NB4 (cell line): Measurements from ENCODE around the gene MACO1.

Source experiments
- DNase-seq: peaks from one replicate; pipeline ENCODE4 v3.0.0; 2010; ENCODE audit warnings: low read depth
- H3K4me3 ChIP-seq: one replicate; pipeline ENCODE4 v1.5.1; 2011; ENCODE audit warnings: mild to moderate bottlenecking, low read depth, low read length, moderate library complexity
- CTCF ChIP-seq: IDR thresholded peaks from one replicate; pipeline ENCODE4 v1.5.1; 2012; ENCODE audit warnings: low read depth, low read length
- MAX ChIP-seq: IDR thresholded peaks from 2 replicates; pipeline ENCODE4 v1.6.1; 2011; ENCODE audit warnings: low read depth, low read length
- MYC ChIP-seq: IDR thresholded peaks from 2 replicates; pipeline ENCODE4 v1.6.1; 2011; ENCODE audit warnings: low read depth, low read length
- POLR2A ChIP-seq: IDR thresholded peaks from 2 replicates; pipeline ENCODE4 v1.6.1; 2011; ENCODE audit warnings: mild to moderate bottlenecking; ENCODE audit not compliant: insufficient read length; ENCODE audit errors: extremely low read depth

MACO1 gene

DNA sequence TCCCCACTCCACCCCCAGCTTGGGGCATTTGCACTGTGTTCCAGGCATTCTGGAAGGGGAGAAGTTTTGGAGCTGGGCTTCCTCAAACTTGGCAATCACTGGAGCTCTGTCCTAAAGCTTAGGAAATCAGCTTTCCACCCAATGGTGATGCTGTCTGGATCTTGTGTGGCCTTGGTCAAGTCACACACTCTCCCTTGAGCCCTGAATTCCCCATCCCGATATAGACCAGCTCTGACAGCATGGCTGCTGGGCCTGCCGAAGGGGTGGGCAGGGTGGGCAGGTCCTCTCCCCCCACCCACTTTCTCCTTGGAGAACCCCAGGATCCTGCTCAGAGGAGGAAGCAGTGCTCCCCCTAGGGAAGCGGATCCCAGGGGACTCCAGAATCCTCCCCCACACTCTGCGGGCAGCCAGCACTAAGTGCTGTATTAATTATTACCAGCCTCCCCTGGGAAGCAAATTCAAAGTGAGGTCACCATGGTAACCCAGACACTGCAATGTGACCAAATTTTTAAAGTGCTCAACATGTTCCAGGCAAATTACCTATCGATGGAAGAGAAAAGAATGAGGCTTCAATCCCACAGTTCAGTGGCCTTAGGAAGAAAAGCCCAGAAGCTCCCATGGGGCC, 91.4 kb downstream of the MACO1 start:
- no peak for DNase-seq
- H3K4me3 ChIP-seq = no peak overlapping the region
- TF ChIP-seq MAX (no peak), CTCF (no peak), POLR2A (no peak)

DNA sequence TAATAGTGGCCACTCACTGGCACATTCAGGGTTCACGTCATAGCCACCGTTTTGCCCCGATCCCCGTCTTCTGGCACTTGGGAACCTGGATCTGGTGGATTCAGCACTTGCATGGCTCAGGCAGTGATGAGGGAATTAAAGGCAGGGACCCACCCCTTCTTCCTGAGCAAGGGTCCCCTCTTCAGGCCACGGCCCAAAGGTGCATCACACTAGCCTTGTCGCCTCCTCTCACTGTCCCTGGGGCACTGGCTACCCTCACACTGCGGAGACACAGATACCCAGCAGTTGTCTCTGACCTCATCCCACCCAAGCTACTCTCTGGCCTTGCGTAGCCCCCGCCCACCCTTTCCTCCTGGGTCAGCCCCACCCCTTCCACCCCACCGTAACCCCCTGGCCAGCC, 92.8 kb downstream of the MACO1 start:
- DNase-seq = no peak
- H3K4me3 ChIP-seq = no peak overlapping the region
- TF ChIP-seq CTCF (no peak), POLR2A (no peak), MYC (no peak), MAX (no peak)

DNA sequence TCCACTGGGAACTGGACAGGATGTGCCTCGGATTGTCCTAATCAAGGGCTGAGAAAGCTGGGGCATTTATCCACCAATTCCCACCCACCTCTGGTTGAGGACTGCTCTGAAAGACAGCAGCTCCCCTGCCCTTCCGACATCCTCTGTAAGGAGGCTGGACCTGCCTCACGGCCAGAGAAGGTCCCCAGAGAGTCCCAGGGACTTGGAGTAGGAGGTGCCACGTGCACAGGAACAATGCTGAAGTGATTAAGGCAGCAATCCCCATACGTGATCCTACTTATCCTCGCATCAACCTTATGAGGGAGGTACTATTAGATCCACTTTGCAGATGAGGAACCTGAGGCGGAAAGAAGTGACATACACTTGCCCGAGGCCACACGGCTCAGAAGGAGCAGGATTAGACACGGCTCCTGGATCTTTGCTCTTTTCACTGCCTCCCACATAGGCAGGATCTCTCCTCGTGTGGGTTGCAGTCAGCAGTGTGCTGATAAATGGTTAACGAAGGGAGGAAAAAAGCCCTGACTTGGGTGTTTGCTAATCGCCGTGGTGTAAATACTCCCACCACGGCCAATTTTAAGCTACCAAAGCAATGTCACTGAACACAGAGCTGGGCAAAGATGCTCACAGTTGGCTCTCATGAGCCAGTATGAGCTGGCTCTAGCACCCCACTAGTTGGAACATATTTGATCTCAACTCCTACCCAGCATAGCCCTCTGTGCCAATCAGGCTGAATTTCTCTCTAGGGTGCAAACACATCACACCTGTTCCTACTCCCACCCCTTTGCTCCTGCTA, 94.1 kb downstream of the MACO1 start:
- TF ChIP-seq MAX (no peak), POLR2A (no peak), CTCF (no peak), MYC (no peak)
- H3K4me3 ChIP-seq = no peak overlapping the region
- no peak for DNase-seq

GRCh38 chr1:25525361-25525688, 94.6 kb downstream of the MACO1 start:
- TF ChIP-seq CTCF (no peak), POLR2A (no peak), MAX (no peak), MYC (no peak)
- no peak for DNase-seq
- no peak overlapping the region for H3K4me3 ChIP-seq

GRCh38 chr1:25526753-25527152, 96.1 kb downstream of the MACO1 start:
- DNase-seq = no peak
- TF ChIP-seq POLR2A (no peak), MAX (no peak), CTCF (no peak), MYC (no peak)

More at GRCh38 chr1:25526753-25527152, 96.1 kb downstream of the MACO1 start:
- no peak overlapping the region for H3K4me3 ChIP-seq
